GM12864 (cell line): ENCODE results near the gene CLDN4.
"Not testable (repeated sequence)": the region's sequence is repeated elsewhere in the genome, so short reads cannot be mapped to it uniquely, and the experiment has no call there.

Experiments
- DNase-seq: peaks from one replicate; pipeline ENCODE4 v3.0.0-alpha.2; 2011; ENCODE audit warnings: low read depth
- H3K4me3 ChIP-seq: 2 replicates; pipeline ENCODE4 v1.5.1; 2011; ENCODE audit warnings: mild to moderate bottlenecking, low read depth, low read length, control low read depth
- CTCF ChIP-seq: IDR thresholded peaks from 2 replicates; pipeline ENCODE4 v1.5.1; 2011; ENCODE audit warnings: low read depth, mild to moderate bottlenecking, moderate library complexity, low read length, control low read depth, inconsistent platforms; ENCODE audit errors: missing control alignments

CLDN4 gene

GRCh38 chr7:73830681-73831583, at the start of gene CLDN4:
Gene CLDN4, plus strand, starts transcription at chr7:73830996. Its CDS starts 206 bp downstream, at chr7:73831202.
- no peak within 1 kb of the TSS for H3K4me3 ChIP-seq
- DNase-seq: no peak
- TF ChIP-seq CTCF: no peak

- no peak overlapping the region for H3K4me3 ChIP-seq
- DNase-seq: no peak
- TF ChIP-seq CTCF: no peak
These were observed 44.2 kb upstream of the CLDN4 start for GRCh38 chr7:73786588-73786987.

GRCh38 chr7:73787786-73788048, 43.1 kb upstream of the CLDN4 start:
- H3K4me3 ChIP-seq, DNase-seq: not testable (repeated sequence)

GRCh38 chr7:73789051-73789450, 41.7 kb upstream of the CLDN4 start:
- no peak overlapping the region for H3K4me3 ChIP-seq
- TF ChIP-seq CTCF: no peak
- DNase-seq: no peak

GRCh38 chr7:73791170-73791690, 39.6 kb upstream of the CLDN4 start:
- not testable (repeated sequence) for DNase-seq, H3K4me3 ChIP-seq

GRCh38 chr7:73795188-73795587, 35.6 kb upstream of the CLDN4 start:
- not testable (repeated sequence) for H3K4me3 ChIP-seq, DNase-seq

- not testable (repeated sequence) for DNase-seq, H3K4me3 ChIP-seq
These were observed 34.1 kb upstream of the CLDN4 start for GRCh38 chr7:73796656-73797055.

GRCh38 chr7:73797176-73797575, 33.6 kb upstream of the CLDN4 start:
- DNase-seq, H3K4me3 ChIP-seq: not testable (repeated sequence)

GRCh38 chr7:73799282-73800141, 31.3 kb upstream of the CLDN4 start:
- no peak overlapping the region for H3K4me3 ChIP-seq
- no peak for DNase-seq
- TF ChIP-seq CTCF: no peak
